ENCODE data around the gene GSE1.

GSE1 gene

GRCh38 chr16:85612801-85613603 is at the start of gene GSE1:
Gene GSE1, plus strand, starts transcription at chr16:85613322. Its CDS starts 70 bp downstream, at chr16:85613392.
- no peak for DNase-seq (ENCODE audit: low read depth)

GRCh38 chr16:85563515-85564276 is 49.4 kb upstream of the GSE1 start:
- DNase-seq (ENCODE audit: low read depth) = no peak

GRCh38 chr16:85564277-85565051 is 48.7 kb upstream of the GSE1 start:
- DNase-seq (ENCODE audit: low read depth) = no peak

GRCh38 chr16:85565340-85565739 is 47.8 kb upstream of the GSE1 start:
- DNase-seq (ENCODE audit: low read depth) = no peak

GRCh38 chr16:85565801-85566526 is 47.2 kb upstream of the GSE1 start:
- no peak for DNase-seq (ENCODE audit: low read depth)

GRCh38 chr16:85566561-85567100 is 46.5 kb upstream of the GSE1 start:
- DNase-seq (ENCODE audit: low read depth) = no peak

- DNase-seq (ENCODE audit: low read depth) = no peak
These were observed 45.8 kb upstream of the GSE1 start for GRCh38 chr16:85567101-85567866.

GRCh38 chr16:85567935-85568334 is 45.2 kb upstream of the GSE1 start:
- no peak for DNase-seq (ENCODE audit: low read depth)

- no peak for DNase-seq (ENCODE audit: low read depth)
These were observed 44.6 kb upstream of the GSE1 start for GRCh38 chr16:85568519-85568918.

GRCh38 chr16:85569039-85569614 is 44.0 kb upstream of the GSE1 start:
- DNase-seq (ENCODE audit: low read depth) = no peak

- DNase-seq (ENCODE audit: low read depth) = no peak
These were observed 43.4 kb upstream of the GSE1 start for GRCh38 chr16:85569615-85570212.

GRCh38 chr16:85570213-85570734 is 42.8 kb upstream of the GSE1 start:
- DNase-seq (ENCODE audit: low read depth) = no peak

GRCh38 chr16:85570735-85571562 is 42.2 kb upstream of the GSE1 start:
- DNase-seq (ENCODE audit: low read depth) = no peak

GRCh38 chr16:85571563-85571812 is 41.6 kb upstream of the GSE1 start:
- no peak for DNase-seq (ENCODE audit: low read depth)

- DNase-seq (ENCODE audit: low read depth) = no peak
These were observed 41.1 kb upstream of the GSE1 start for GRCh38 chr16:85571813-85572619.

- no peak for DNase-seq (ENCODE audit: low read depth)
These were observed 40.0 kb upstream of the GSE1 start for GRCh38 chr16:85573045-85573695.

GRCh38 chr16:85573696-85574641 is 39.2 kb upstream of the GSE1 start:
- DNase-seq (ENCODE audit: low read depth) = no peak

All from non-pigmented ciliary epithelial cell (primary cell).